ENCODE data around the gene PDE8A.

DNA sequence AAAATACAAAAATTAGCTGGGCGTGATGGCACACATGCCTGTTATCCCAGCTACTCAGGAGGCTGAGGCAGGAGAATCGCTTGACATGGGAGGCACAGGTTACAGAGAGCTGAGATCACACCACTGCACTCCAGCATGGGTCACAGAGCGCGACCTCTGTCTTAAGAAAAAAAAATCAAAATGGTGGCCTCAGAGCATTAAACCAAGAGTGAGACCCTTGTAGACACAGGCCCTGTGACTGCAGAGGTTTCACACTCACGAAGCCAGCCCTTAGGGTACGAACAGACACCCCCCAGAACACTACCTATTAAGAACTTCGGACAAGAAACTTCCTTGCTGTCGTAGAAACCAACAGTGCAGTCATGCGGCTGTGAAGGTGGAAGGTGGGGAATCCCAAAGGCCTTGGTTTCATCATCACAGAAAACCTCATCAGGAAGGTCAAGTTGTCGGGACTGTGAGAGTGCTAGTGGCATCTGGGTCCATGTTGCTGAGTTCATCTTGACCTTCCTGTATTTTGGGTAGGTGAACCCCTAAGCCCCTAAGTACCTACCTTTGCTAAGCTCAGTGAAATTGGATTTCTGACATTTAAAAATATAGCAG is 4.8 kb upstream of the PDE8A start:
- TF ChIP-seq POLR2AphosphoS5 (IDR thresholded peaks at IDR 0.05; ENCODE audit: insufficient read depth, low read depth, low read length) = no peak
- no peak for TF ChIP-seq MYC (IDR thresholded peaks at IDR 0.05; ENCODE audit: low read depth, low read length)
- TF ChIP-seq, protein P1, sequence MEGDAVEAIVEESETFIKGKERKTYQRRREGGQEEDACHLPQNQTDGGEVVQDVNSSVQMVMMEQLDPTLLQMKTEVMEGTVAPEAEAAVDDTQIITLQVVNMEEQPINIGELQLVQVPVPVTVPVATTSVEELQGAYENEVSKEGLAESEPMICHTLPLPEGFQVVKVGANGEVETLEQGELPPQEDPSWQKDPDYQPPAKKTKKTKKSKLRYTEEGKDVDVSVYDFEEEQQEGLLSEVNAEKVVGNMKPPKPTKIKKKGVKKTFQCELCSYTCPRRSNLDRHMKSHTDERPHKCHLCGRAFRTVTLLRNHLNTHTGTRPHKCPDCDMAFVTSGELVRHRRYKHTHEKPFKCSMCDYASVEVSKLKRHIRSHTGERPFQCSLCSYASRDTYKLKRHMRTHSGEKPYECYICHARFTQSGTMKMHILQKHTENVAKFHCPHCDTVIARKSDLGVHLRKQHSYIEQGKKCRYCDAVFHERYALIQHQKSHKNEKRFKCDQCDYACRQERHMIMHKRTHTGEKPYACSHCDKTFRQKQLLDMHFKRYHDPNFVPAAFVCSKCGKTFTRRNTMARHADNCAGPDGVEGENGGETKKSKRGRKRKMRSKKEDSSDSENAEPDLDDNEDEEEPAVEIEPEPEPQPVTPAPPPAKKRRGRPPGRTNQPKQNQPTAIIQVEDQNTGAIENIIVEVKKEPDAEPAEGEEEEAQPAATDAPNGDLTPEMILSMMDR (IDR thresholded peaks at IDR 0.05; ENCODE audit: extremely low read depth in 1 of 2, insufficient read depth in 1 of 2, low read depth in 1 of 2, low read length in 2 of 2) = no peak
- TF ChIP-seq EZH2 (IDR thresholded peaks at IDR 0.05; ENCODE audit: borderline replicate concordance, low read depth, low read length, severe bottlenecking) = no peak
- no peak for TF ChIP-seq POLR2A (IDR thresholded peaks at IDR 0.05; ENCODE audit: low read depth, low read length)
